Esophagus muscularis mucosa (tissue), 4 donors: ENCODE measurements around the gene CCDC146. TPM values are rescaled to one million over a fixed set of nuclear protein-coding genes. Genes with fewer than 3 reads are reported as not detected.
A peak's percentile ranks its signal among the peaks of the same experiment; 100 is the strongest.

ENCODE experiments used
- DNase-seq: peaks from one replicate; pipeline ENCODE4 v3.0.0-alpha.2; 2017; ENCODE audit errors: extremely low spot score
- H3K27ac ChIP-seq, 4 donors: fragments of 200-600 bp; sonication (generic); replicated peaks in 1 of 4; 1 replicate in 3 of 4; 2 replicates in 1 of 4; pipeline ENCODE4 v1.5.1; 2016 to 2019; ENCODE audit warnings: mild to moderate bottlenecking in 1 of 4
- H3K27me3 ChIP-seq, 4 donors: fragments of 200-600 bp; sonication (generic); one replicate each; pipeline versions ENCODE4 v1.5.1 to v1.6.0; 2016 to 2019
- H3K36me3 ChIP-seq, 4 donors: fragments of 200-600 bp; sonication (generic); one replicate each; pipeline ENCODE4 v1.5.1; 2016 to 2019
- H3K4me1 ChIP-seq, 4 donors: fragments of 200-600 bp; sonication (generic); one replicate each; pipeline ENCODE4 v1.5.1; 2016 to 2019
- H3K4me3 ChIP-seq, 4 donors: fragments of 200-600 bp; sonication (generic); 1 replicate in 2 of 4; 2 replicates in 2 of 4; pipeline ENCODE4 v1.5.1; 2016 to 2019; ENCODE audit warnings: mild to moderate bottlenecking in 4 of 4, moderate library complexity in 1 of 4
- H3K9me3 ChIP-seq, 4 donors: fragments of 200-600 bp; sonication (generic); 1 replicate in 3 of 4; 2 replicates in 1 of 4; pipeline ENCODE4 v1.5.1; 2016 to 2019
- CTCF ChIP-seq, 3 experiments: fragments of 200-600 bp in 2 of 3; fragments of 450-650 bp in 1 of 3; sonication (generic) in 2 of 3; IDR thresholded peaks; one replicate each; pipeline ENCODE4 v1.5.1; 2017 to 2019; ENCODE audit warnings: antibody characterized with exemption in 3 of 3, mild to moderate bottlenecking in 2 of 3, moderate library complexity in 1 of 3
- EP300 ChIP-seq: sonication (generic); formaldehyde crosslinking; IDR thresholded peaks from one replicate; pipeline ENCODE4 v1.6.1; 2017; ENCODE audit warnings: antibody characterized with exemption
- POLR2A ChIP-seq: fragments of 450-650 bp; IDR thresholded peaks from one replicate; pipeline ENCODE4 v1.6.1; 2017; ENCODE audit warnings: antibody characterized with exemption, moderate library complexity, mild to moderate bottlenecking, low read depth
- POLR2AphosphoS5 ChIP-seq, 2 donors: sonication (generic); formaldehyde crosslinking; IDR thresholded peaks; one replicate each; pipeline ENCODE4 v1.6.1; 2017; ENCODE audit warnings: antibody characterized with exemption in 2 of 2
- WGBS: methylation state at CpG from one replicate; pipeline ENCODE4 v1.1.5; 2018; 5-methylcytosine and 5-hydroxymethylcytosine counted together
- intact Hi-C: fragments of 100-400 bp; cut with DNase I; formaldehyde crosslinking; loops from one replicate; pipeline ENCODE4 v1.15.1; 2023
- total RNA-seq, 4 donors: library from RNA; depleted of rRNA; stranded (reverse); fragments of >200 nt; gene quantifications; one replicate each; pipeline versions ENCODE4 v1.1.0 to v1.2.1, GENCODE V29; 2016

The CCDC146 gene
- total RNA-seq, 4 donors from 2014 or later = 14.1 to 21.0 (median 16.2) TPM

GRCh38 chr7:77281780-77282478, 159.5 kb downstream of the CCDC146 start:
- WGBS = 52% methylated on average over 3 of the region's 3 CpGs
- Histone ChIP-seq H3K27me3 (no peaks in the 10 kb centered on the region), H3K36me3 (peaks cover 0 to 6% (median 0%) of the 10 kb centered on the region in 4 donors), H3K4me3 (no peak overlapping the region), H3K27ac (peak overlapping the region in 2 of 4 donors; percentile 2 to 42), H3K4me1 (peaks cover 14 to 25% (median 22%) of the 10 kb centered on the region in 4 donors), H3K9me3 (no peaks in the 10 kb centered on the region)
- DNase-seq = no peak
- TF ChIP-seq EP300 = no peak
- TF ChIP-seq CTCF (IDR thresholded peaks at IDR 0.05) = no peak
- TF ChIP-seq POLR2A = no peak
- TF ChIP-seq POLR2AphosphoS5 (IDR thresholded peaks at IDR 0.05) = no peak
- intact Hi-C loops = no loop called here

DNA sequence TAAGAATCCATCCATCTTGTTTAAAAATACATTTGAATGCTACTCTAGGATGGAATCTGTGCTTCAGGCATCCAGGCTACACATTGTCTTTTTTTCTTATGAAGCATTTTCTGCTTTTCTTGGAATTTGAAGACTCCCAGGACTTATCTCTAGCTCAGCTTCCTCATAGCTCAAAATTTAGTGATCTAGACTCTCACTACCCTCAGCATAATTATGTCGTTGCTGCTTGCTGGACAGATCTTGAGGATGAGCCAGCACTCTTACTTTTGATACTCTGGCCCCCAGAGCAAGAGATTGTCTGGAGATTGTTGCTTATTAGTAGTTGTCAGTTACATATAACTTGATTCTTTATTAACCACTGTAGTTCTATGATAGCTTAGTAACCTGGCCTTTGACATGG, 160.5 kb downstream of the CCDC146 start:
- 10% methylated on average over 1 of the region's 1 CpG for WGBS
- DNase-seq = no peak
- H3K9me3 ChIP-seq = no peaks in the 10 kb centered on the region
- no peak overlapping the region for H3K27ac ChIP-seq
- H3K27me3 ChIP-seq = no peaks in the 10 kb centered on the region
- TF ChIP-seq CTCF (IDR thresholded peaks at IDR 0.05) (no peak), POLR2AphosphoS5 (IDR thresholded peaks at IDR 0.05) (no peak)
- H3K36me3 ChIP-seq = peaks cover 0 to 15% (median 3%) of the 10 kb centered on the region in 4 donors
- H3K4me1 ChIP-seq = peaks cover 14 to 25% (median 22%) of the 10 kb centered on the region in 4 donors
- H3K4me3 ChIP-seq = no peak overlapping the region
- intact Hi-C loops = no loop called here

DNA sequence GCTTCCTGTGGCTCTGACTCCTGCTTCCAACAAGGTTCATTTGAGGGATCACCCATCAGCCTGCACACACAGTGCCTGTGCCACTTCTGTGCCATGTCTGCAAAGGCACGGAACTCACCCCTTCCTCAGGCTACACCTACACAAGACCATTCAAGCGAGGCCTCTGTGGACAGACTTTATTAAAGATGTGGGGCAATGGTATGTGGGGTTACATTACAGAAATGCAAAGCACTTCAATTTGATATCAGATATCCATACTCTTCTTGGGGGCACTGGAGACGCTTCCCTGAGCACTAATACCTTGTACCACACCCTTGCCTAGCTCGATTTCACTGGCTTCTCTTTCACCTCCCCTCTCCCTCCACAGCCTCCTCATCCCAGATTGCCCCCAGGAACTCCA, 161.6 kb downstream of the CCDC146 start:
- TF ChIP-seq POLR2AphosphoS5 (IDR thresholded peaks at IDR 0.05) (no peak), POLR2A (no peak), CTCF (IDR thresholded peaks at IDR 0.05) (no peak), EP300 (no peak)
- Histone ChIP-seq H3K4me3 (no peak overlapping the region), H3K27ac (no peak overlapping the region), H3K4me1 (peaks cover 14 to 25% (median 22%) of the 10 kb centered on the region in 4 donors), H3K36me3 (peaks cover 0 to 21% (median 8%) of the 10 kb centered on the region in 4 donors), H3K27me3 (no peaks in the 10 kb centered on the region), H3K9me3 (no peaks in the 10 kb centered on the region)
- 85% methylated on average over 4 of the region's 4 CpGs for WGBS
- DNase-seq = no peak
- intact Hi-C loops = no loop called here

- Histone ChIP-seq H3K9me3 (no peaks in the 10 kb centered on the region), H3K27ac (no peak overlapping the region), H3K4me1 (peaks cover 14 to 25% (median 22%) of the 10 kb centered on the region in 4 donors), H3K4me3 (no peak overlapping the region), H3K36me3 (peaks cover 0 to 21% (median 8%) of the 10 kb centered on the region in 4 donors), H3K27me3 (no peaks in the 10 kb centered on the region)
- 74% methylated on average over 2 of the region's 2 CpGs for WGBS
- intact Hi-C loops = no loop called here
- TF ChIP-seq POLR2AphosphoS5 (IDR thresholded peaks at IDR 0.05) (no peak), EP300 (no peak), CTCF (IDR thresholded peaks at IDR 0.05) (no peak), POLR2A (no peak)
- DNase-seq = no peak
These were observed 162.2 kb downstream of the CCDC146 start for GRCh38 chr7:77284616-77285015.
